ENCODE measurements around the gene C20orf96. TPM values are rescaled to one million over a fixed set of nuclear protein-coding genes. Genes with fewer than 3 reads are reported as not detected.
"Not testable (repeated sequence)": the region's sequence is repeated elsewhere in the genome, so short reads cannot be mapped to it uniquely, and the experiment has no call there.

The C20orf96 gene
- total and polyA plus RNA-seq, 2 experiments from 2014 or later: 14.6 to 36.3 TPM

DNA sequence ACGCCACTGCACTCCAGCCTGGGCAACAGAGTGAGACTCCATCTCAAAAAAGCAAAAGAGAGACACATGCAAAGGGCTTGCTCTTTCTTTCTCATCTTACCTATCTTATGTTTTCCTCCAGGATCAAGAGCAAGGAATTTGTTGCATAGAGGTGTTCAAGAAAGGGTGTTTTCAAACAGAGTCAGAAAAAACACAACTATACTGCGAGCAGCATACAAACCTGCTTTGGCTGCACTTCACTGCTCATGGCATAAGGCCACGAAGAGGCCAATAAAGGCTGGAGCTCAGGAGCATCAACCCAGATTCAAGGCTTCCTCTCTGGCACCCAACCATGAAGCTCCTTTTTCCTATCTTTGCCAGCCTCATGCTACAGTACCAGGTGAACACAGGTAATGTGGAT, 63.6 kb downstream of the C20orf96 start, which contains the start of gene DEFB129 (continued):
- TF ChIP-seq, protein P1, sequence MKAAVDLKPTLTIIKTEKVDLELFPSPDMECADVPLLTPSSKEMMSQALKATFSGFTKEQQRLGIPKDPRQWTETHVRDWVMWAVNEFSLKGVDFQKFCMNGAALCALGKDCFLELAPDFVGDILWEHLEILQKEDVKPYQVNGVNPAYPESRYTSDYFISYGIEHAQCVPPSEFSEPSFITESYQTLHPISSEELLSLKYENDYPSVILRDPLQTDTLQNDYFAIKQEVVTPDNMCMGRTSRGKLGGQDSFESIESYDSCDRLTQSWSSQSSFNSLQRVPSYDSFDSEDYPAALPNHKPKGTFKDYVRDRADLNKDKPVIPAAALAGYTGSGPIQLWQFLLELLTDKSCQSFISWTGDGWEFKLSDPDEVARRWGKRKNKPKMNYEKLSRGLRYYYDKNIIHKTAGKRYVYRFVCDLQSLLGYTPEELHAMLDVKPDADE (IDR thresholded peaks at IDR 0.05): no peak
- TF ChIP-seq ZNF114 (CRISPR knock-in tag; IDR thresholded peaks at IDR 0.05) (no peak), STAT1 (IDR thresholded peaks at IDR 0.05; ENCODE audit: unreplicated experiment) (no peak), EZH2phosphoT487 (IDR thresholded peaks at IDR 0.05; ENCODE audit: unreplicated experiment) (no peak), CREB1 (CRISPR knock-in tag; IDR thresholded peaks at IDR 0.05; ENCODE audit: low read depth) (no peak)
- TF ChIP-seq, protein P2, sequence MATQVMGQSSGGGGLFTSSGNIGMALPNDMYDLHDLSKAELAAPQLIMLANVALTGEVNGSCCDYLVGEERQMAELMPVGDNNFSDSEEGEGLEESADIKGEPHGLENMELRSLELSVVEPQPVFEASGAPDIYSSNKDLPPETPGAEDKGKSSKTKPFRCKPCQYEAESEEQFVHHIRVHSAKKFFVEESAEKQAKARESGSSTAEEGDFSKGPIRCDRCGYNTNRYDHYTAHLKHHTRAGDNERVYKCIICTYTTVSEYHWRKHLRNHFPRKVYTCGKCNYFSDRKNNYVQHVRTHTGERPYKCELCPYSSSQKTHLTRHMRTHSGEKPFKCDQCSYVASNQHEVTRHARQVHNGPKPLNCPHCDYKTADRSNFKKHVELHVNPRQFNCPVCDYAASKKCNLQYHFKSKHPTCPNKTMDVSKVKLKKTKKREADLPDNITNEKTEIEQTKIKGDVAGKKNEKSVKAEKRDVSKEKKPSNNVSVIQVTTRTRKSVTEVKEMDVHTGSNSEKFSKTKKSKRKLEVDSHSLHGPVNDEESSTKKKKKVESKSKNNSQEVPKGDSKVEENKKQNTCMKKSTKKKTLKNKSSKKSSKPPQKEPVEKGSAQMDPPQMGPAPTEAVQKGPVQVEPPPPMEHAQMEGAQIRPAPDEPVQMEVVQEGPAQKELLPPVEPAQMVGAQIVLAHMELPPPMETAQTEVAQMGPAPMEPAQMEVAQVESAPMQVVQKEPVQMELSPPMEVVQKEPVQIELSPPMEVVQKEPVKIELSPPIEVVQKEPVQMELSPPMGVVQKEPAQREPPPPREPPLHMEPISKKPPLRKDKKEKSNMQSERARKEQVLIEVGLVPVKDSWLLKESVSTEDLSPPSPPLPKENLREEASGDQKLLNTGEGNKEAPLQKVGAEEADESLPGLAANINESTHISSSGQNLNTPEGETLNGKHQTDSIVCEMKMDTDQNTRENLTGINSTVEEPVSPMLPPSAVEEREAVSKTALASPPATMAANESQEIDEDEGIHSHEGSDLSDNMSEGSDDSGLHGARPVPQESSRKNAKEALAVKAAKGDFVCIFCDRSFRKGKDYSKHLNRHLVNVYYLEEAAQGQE (IDR thresholded peaks at IDR 0.05; ENCODE audit: unreplicated experiment): no peak

DNA sequence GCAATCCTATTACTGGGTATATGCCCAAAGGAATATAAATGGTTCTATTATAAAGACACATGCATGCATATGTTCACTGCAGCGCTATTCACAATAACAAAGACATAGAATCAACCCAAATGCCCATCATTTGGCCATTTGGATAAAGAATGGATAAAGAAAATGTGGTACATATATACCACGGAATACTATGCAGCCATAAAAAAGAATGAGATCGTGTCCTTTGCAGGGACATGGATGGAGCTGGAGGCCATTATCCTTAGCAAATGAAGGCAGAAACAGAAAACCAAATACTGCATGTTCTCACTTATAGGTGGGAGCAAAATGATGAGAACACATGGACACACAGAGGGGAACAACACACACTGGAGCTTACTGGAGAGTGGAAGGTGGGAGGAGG, 64.7 kb downstream of the C20orf96 start:
- H2AFZ ChIP-seq; H3K27me3 Mint-ChIP-seq (ENCODE audit: insufficient read depth, low read depth, poor library complexity); H3K4me1 ChIP-seq (ENCODE audit: insufficient read depth); H3K9me3 Mint-ChIP-seq; H3K4me3 ChIP-seq; H3K27ac Mint-ChIP-seq; H3K79me2 ChIP-seq (replicated peaks; ENCODE audit: insufficient read depth); H3K36me3 ChIP-seq (ENCODE audit: insufficient read depth); H3K36me3 Mint-ChIP-seq (ENCODE audit: low read depth); DNase-seq (ENCODE audit: low spot score); H3K9me2 ChIP-seq (ENCODE audit: insufficient read depth); H3K4me2 ChIP-seq; H3K4me1 Mint-ChIP-seq; H4K20me1 ChIP-seq (replicated peaks; ENCODE audit: insufficient read depth); H3F3A ChIP-seq (replicated peaks; ENCODE audit: low read depth); ATAC-seq; H3K4me3 Mint-ChIP-seq; H3K27ac ChIP-seq (ENCODE audit: low read depth): not testable (repeated sequence)
- H3K27me3 ChIP-seq (ENCODE audit: insufficient read depth): peaks cover 45% of the 10 kb centered on the region

DNA sequence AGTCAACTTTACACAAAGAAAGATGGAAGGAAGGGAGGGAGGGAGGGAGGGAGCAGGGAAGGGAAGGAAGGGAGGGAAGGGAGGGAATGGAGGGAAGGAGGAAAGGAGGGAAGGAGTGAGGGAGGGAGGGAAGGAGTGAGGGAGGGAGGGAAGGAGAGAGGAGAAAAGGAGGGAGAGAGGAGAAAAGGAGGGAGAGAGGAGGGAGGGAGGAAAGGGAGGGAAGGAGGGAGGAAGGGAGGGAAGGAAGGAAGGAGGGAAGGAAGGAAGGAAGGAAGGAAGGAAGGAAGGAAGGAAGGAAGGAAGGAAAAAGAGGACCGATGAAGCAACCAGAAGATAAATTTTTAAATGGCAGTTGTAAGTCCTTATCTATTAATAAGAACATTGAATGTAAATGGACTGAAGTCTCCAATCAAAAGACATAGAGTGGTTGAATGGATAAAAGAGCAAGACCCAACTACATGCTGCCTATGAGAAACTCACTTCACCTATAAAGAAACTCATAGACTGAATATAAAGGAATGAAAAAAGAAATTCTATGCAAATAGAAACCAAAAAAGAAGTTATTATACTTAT, 69.2 kb downstream of the C20orf96 start:
- no peak for ATAC-seq
- Mint-ChIP-seq H3K9me3 (no peaks in the 10 kb centered on the region), H3K27ac (no peak overlapping the region), H3K4me3 (no peak overlapping the region), H3K27me3 (ENCODE audit: insufficient read depth, low read depth, poor library complexity) (peaks cover 3% of the 10 kb centered on the region), H3K4me1 (no peaks in the 10 kb centered on the region), H3K36me3 (ENCODE audit: low read depth) (no peaks in the 10 kb centered on the region)
- Histone ChIP-seq H3F3A (replicated peaks; ENCODE audit: low read depth) (no peaks in the 10 kb centered on the region), H3K79me2 (replicated peaks; ENCODE audit: insufficient read depth) (no peaks in the 10 kb centered on the region), H3K4me2 (no peak overlapping the region), H3K27me3 (ENCODE audit: insufficient read depth) (peaks cover 48% of the 10 kb centered on the region), H3K27ac (ENCODE audit: low read depth) (no peak overlapping the region), H3K4me3 (no peak overlapping the region), H4K20me1 (replicated peaks; ENCODE audit: insufficient read depth) (no peaks in the 10 kb centered on the region), H2AFZ (no peak overlapping the region), H3K4me1 (ENCODE audit: insufficient read depth) (no peaks in the 10 kb centered on the region), H3K36me3 (ENCODE audit: insufficient read depth) (no peaks in the 10 kb centered on the region), H3K9me2 (ENCODE audit: insufficient read depth) (no peaks in the 10 kb centered on the region)
- no peak for DNase-seq (ENCODE audit: low spot score)
- TF ChIP-seq, protein P3, sequence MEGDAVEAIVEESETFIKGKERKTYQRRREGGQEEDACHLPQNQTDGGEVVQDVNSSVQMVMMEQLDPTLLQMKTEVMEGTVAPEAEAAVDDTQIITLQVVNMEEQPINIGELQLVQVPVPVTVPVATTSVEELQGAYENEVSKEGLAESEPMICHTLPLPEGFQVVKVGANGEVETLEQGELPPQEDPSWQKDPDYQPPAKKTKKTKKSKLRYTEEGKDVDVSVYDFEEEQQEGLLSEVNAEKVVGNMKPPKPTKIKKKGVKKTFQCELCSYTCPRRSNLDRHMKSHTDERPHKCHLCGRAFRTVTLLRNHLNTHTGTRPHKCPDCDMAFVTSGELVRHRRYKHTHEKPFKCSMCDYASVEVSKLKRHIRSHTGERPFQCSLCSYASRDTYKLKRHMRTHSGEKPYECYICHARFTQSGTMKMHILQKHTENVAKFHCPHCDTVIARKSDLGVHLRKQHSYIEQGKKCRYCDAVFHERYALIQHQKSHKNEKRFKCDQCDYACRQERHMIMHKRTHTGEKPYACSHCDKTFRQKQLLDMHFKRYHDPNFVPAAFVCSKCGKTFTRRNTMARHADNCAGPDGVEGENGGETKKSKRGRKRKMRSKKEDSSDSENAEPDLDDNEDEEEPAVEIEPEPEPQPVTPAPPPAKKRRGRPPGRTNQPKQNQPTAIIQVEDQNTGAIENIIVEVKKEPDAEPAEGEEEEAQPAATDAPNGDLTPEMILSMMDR (conservative IDR thresholded peaks at IDR 0.05; ENCODE audit: low read depth in 2 of 2): no peak
- TF ChIP-seq ZNF114 (CRISPR knock-in tag; IDR thresholded peaks at IDR 0.05) (no peak), EZH2 (IDR thresholded peaks at IDR 0.05; ENCODE audit: low read depth, unreplicated experiment) (no peak), ZNF331 (CRISPR knock-in tag; IDR thresholded peaks at IDR 0.05; ENCODE audit: low read depth) (no peak), POLR2AphosphoS5 (IDR thresholded peaks at IDR 0.05; ENCODE audit: low read depth) (no peak), JUNB (IDR thresholded peaks at IDR 0.05; ENCODE audit: unreplicated experiment) (no peak), EZH2phosphoT487 (IDR thresholded peaks at IDR 0.05; ENCODE audit: unreplicated experiment) (no peak), CREB1 (CRISPR knock-in tag; IDR thresholded peaks at IDR 0.05; ENCODE audit: low read depth) (no peak)
- TF ChIP-seq, protein P2 (IDR thresholded peaks at IDR 0.05; ENCODE audit: unreplicated experiment): no peak
